ENCODE data around the gene GALNT9.
"Not testable (repeated sequence)": the region's sequence is repeated elsewhere in the genome, so short reads cannot be mapped to it uniquely, and the experiment has no call there.

DNA sequence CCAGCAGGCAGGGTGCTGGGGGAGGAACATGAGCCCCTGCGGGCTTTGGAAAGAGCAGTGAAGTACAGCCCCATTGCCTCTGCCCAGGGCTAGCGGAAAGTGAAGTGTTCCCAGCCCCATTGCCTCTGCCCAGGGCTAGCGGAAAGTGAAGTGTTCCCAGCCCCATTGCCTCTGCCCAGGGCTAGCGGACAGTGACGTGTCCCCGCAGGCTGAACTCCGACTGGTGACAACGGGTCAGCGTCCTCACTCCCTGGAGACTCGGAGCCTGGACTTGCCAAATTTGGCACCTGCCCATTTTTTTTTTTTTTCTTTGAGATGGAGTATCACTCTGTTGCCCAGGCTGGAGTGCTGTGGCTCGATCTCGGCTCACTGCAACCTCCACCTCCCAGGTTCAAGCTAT, 134.1 kb downstream of the GALNT9 start:
- not testable (repeated sequence) for TF ChIP-seq EZH2 (IDR thresholded peaks at IDR 0.05; ENCODE audit: borderline replicate concordance, insufficient read depth, low read depth, low read length, poor library complexity, severe bottlenecking); CTCF (IDR thresholded peaks at IDR 0.05)

All from B cell (primary cell).